GM23338 (cell line): ENCODE results near the gene NDST1. TPM values are rescaled to one million over a fixed set of nuclear protein-coding genes. Genes with fewer than 3 reads are reported as not detected.

Source experiments
- ATAC-seq: fragments of 200-7000 bp; cut with Tn5 transposase; 3 replicates; pipeline ENCODE4 v1.9.1; 2020
- DNase-seq: peaks from one replicate; pipeline ENCODE4 v3.0.0-alpha.2; 2015; ENCODE audit warnings: low spot score
- H2AFZ ChIP-seq: fragments of 200-600 bp; sonication (generic); 2 replicates; pipeline ENCODE4 v1.8.0; 2016; ENCODE audit warnings: antibody characterized with exemption, mild to moderate bottlenecking, moderate library complexity
- H3F3A ChIP-seq: fragments of 200-600 bp; sonication (generic); replicated peaks from 2 replicates; pipeline ENCODE4 v1.8.0; 2017; ENCODE audit warnings: antibody characterized with exemption, mixed run types, low read depth
- H3K27ac ChIP-seq: fragments of 200-600 bp; sonication (generic); 2 replicates; pipeline ENCODE4 v1.6.1; 2016; ENCODE audit warnings: low read depth
- H3K27me3 ChIP-seq: fragments of 200-600 bp; sonication (generic); 2 replicates; pipeline ENCODE4 v1.8.0; 2016; ENCODE audit warnings: mild to moderate bottlenecking, mixed run types, moderate library complexity; ENCODE audit not compliant: insufficient read depth
- H3K36me3 ChIP-seq: fragments of 200-600 bp; sonication (generic); 2 replicates; pipeline ENCODE4 v1.8.0; 2016; ENCODE audit warnings: mild to moderate bottlenecking; ENCODE audit not compliant: insufficient read depth
- H3K4me1 ChIP-seq: fragments of 200-600 bp; sonication (generic); 2 replicates; pipeline ENCODE4 v1.8.0; 2016; ENCODE audit warnings: mild to moderate bottlenecking, moderate library complexity; ENCODE audit not compliant: insufficient read depth
- H3K4me2 ChIP-seq: fragments of 200-600 bp; sonication (generic); 2 replicates; pipeline ENCODE4 v1.7.1; 2017; ENCODE audit warnings: mixed run types
- H3K4me3 ChIP-seq: fragments of 200-600 bp; sonication (generic); 2 replicates; pipeline ENCODE4 v1.6.1; 2016; ENCODE audit warnings: mixed run types
- H3K79me2 ChIP-seq: fragments of 200-600 bp; sonication (generic); replicated peaks from 2 replicates; pipeline ENCODE4 v1.8.0; 2017; ENCODE audit warnings: mild to moderate bottlenecking; ENCODE audit not compliant: insufficient read depth
- H3K9me2 ChIP-seq: fragments of 200-600 bp; sonication (generic); 2 replicates; pipeline ENCODE4 v1.8.0; 2017; ENCODE audit not compliant: insufficient read depth
- H4K20me1 ChIP-seq: fragments of 200-600 bp; sonication (generic); replicated peaks from 2 replicates; pipeline ENCODE4 v1.8.0; 2017; ENCODE audit warnings: mild to moderate bottlenecking; ENCODE audit not compliant: insufficient read depth
- H3K27ac Mint-ChIP-seq: 2 replicates; pipeline ENCODE4 v1.8.0; 2020; ENCODE audit warnings: inconsistent platforms, mild to moderate bottlenecking, moderate library complexity, mixed read lengths
- H3K27me3 Mint-ChIP-seq: 3 replicates; pipeline ENCODE4 v1.8.0; 2022; ENCODE audit warnings: low read depth, mild to moderate bottlenecking, moderate library complexity, mixed read lengths, inconsistent platforms; ENCODE audit not compliant: insufficient read depth, poor library complexity
- H3K36me3 Mint-ChIP-seq: 3 replicates; pipeline ENCODE4 v1.8.0; 2021; ENCODE audit warnings: low read depth, mild to moderate bottlenecking, inconsistent platforms, moderate library complexity, mixed read lengths
- H3K4me1 Mint-ChIP-seq: 3 replicates; pipeline ENCODE4 v1.8.0; 2020; ENCODE audit warnings: mild to moderate bottlenecking, inconsistent platforms, mixed read lengths
- H3K4me3 Mint-ChIP-seq: 3 replicates; pipeline ENCODE4 v1.8.0; 2021; ENCODE audit warnings: moderate library complexity, mild to moderate bottlenecking, inconsistent platforms, mixed read lengths
- H3K9me3 Mint-ChIP-seq: 3 replicates; pipeline ENCODE4 v1.8.0; 2020; ENCODE audit warnings: moderate library complexity, mild to moderate bottlenecking, inconsistent platforms, mixed read lengths
- CREB1 ChIP-seq: fragments of 250-450 bp; sonication (Bioruptor Pico); IDR thresholded peaks from 2 replicates; pipeline ENCODE4 v1.5.0; 2020; ENCODE audit warnings: low read depth, mild to moderate bottlenecking, moderate library complexity
- CTCF ChIP-seq, 2 experiments: fragments of 200-600 bp in 1 of 2; sonication (generic) in 1 of 2; conservative IDR thresholded peaks; 2 replicates each; pipeline versions ENCODE4 v1.5.1 to v1.6.1; 2016 to 2017; ENCODE audit warnings: antibody characterized with exemption in 2 of 2, low read depth in 2 of 2, mild to moderate bottlenecking in 2 of 2, moderate library complexity in 1 of 2
- ETS1 ChIP-seq: IDR thresholded peaks from 2 replicates; pipeline ENCODE4 v1.6.1; 2016; ENCODE audit warnings: antibody characterized with exemption
- EZH2phosphoT487 ChIP-seq: fragments of 200-600 bp; sonication (generic); IDR thresholded peaks from one replicate; pipeline ENCODE4 v1.8.1; 2018; ENCODE audit warnings: antibody characterized with exemption; ENCODE audit not compliant: unreplicated experiment
- JUNB ChIP-seq: IDR thresholded peaks from one replicate; pipeline ENCODE4 v1.6.1; 2016; ENCODE audit warnings: antibody characterized with exemption; ENCODE audit not compliant: unreplicated experiment
- NANOG ChIP-seq: IDR thresholded peaks from 2 replicates; pipeline ENCODE4 v1.6.1; 2016; ENCODE audit warnings: antibody characterized with exemption, borderline replicate concordance
- REST ChIP-seq: IDR thresholded peaks from one replicate; pipeline ENCODE4 v1.6.1; 2018; ENCODE audit warnings: antibody characterized with exemption; ENCODE audit not compliant: unreplicated experiment
- ZNF114 ChIP-seq: fragments of 250-450 bp; sonication (Bioruptor Pico); IDR thresholded peaks from 2 replicates; pipeline ENCODE4 v1.5.0; 2020; ENCODE audit warnings: mild to moderate bottlenecking, moderate library complexity
- ZNF331 ChIP-seq: fragments of 250-450 bp; sonication (Bioruptor Pico); IDR thresholded peaks from 2 replicates; pipeline ENCODE4 v1.5.0; 2020; ENCODE audit warnings: low read depth, mild to moderate bottlenecking, moderate library complexity
- polyA plus RNA-seq: library from polyadenylated mRNA; unstranded; fragments of >200 nt; fragmentation: Nextera tagmentation; extraction: Ambion mirVana; gene quantifications from 2 replicates; pipeline ENCODE4 v1.2.1, GENCODE V29; 2016
- total RNA-seq: library from RNA; depleted of rRNA; stranded (reverse); fragments of >200 nt; shearing (Covaris generic); gene quantifications from 2 replicates; pipeline ENCODE4 v1.2.3, GENCODE V29; 2014

The NDST1 gene
- total and polyA plus RNA-seq, 2 experiments from 2014 or later, result 7.3 to 85.0 TPM

- TF ChIP-seq ZNF331 (CRISPR knock-in tag) (no peak), ZNF114 (no peak), NANOG (no peak), JUNB (no peak), REST (no peak), EZH2phosphoT487 (no peak), CREB1 (CRISPR knock-in tag) (no peak), CTCF (conservative IDR thresholded peaks at IDR 0.05; ENCODE audit: low read depth in 2 of 2) (no peak), ETS1 (no peak)
These were observed 71.8 kb downstream of the NDST1 start (continued) for GRCh38 chr5:150579462-150580400.

- Histone ChIP-seq H3K4me3 (no peak overlapping the region), H3F3A (no peaks in the 10 kb centered on the region), H3K4me1 (no peaks in the 10 kb centered on the region), H3K36me3 (no peaks in the 10 kb centered on the region), H3K9me2 (no peaks in the 10 kb centered on the region), H3K27ac (no peak overlapping the region), H2AFZ (no peak overlapping the region), H3K27me3 (no peaks in the 10 kb centered on the region), H3K79me2 (no peaks in the 10 kb centered on the region), H4K20me1 (no peaks in the 10 kb centered on the region), H3K4me2 (no peak overlapping the region)
- Mint-ChIP-seq H3K9me3 (no peaks in the 10 kb centered on the region), H3K4me3 (no peak overlapping the region), H3K27ac (no peak overlapping the region), H3K36me3 (no peaks in the 10 kb centered on the region), H3K27me3 (peaks cover 2% of the 10 kb centered on the region), H3K4me1 (peaks cover 9% of the 10 kb centered on the region)
- DNase-seq, result no peak
- ATAC-seq, result no peak
- TF ChIP-seq NANOG (no peak), CTCF (conservative IDR thresholded peaks at IDR 0.05; ENCODE audit: low read depth in 2 of 2) (no peak), EZH2phosphoT487 (no peak), REST (no peak)
These were observed 73.0 kb downstream of the NDST1 start for GRCh38 chr5:150580917-150581316.
